Spleen (tissue), 11 donors: ENCODE data around the gene ERC2. TPM values are rescaled to one million over a fixed set of nuclear protein-coding genes. Genes with fewer than 3 reads are reported as not detected.

Experiments used
- DNase-seq: peaks from one replicate; pipeline ENCODE4 v3.0.0-alpha.2; 2020
- H3K27ac ChIP-seq, 8 donors: fragments of 200-600 bp; sonication (generic) in 7 of 8; 1 replicate in 4 of 8; 2 replicates in 4 of 8; pipeline versions ENCODE4 v1.5.0 to v1.8.0; 2016 to 2021; ENCODE audit warnings: inconsistent platforms in 4 of 8, mild to moderate bottlenecking in 4 of 8, moderate library complexity in 1 of 8
- H3K27me3 ChIP-seq, 7 donors: fragments of 200-600 bp; sonication (generic) in 6 of 7; replicated peaks in 1 of 7; 1 replicate in 4 of 7; 2 replicates in 3 of 7; pipeline versions ENCODE4 v1.5.0 to v1.8.0; 2016 to 2021; ENCODE audit warnings: inconsistent platforms in 3 of 7, mild to moderate bottlenecking in 1 of 7
- H3K36me3 ChIP-seq, 6 donors: fragments of 200-600 bp; sonication (generic) in 5 of 6; 1 replicate in 4 of 6; 2 replicates in 2 of 6; pipeline versions ENCODE4 v1.5.0 to v1.8.0; 2016 to 2021; ENCODE audit warnings: inconsistent platforms in 2 of 6
- H3K4me1 ChIP-seq, 6 donors: fragments of 200-600 bp; sonication (generic) in 5 of 6; 1 replicate in 3 of 6; 2 replicates in 3 of 6; pipeline versions ENCODE4 v1.5.0 to v1.8.0; 2016 to 2021; ENCODE audit warnings: inconsistent platforms in 3 of 6
- H3K4me3 ChIP-seq, 8 donors: fragments of 200-600 bp; sonication (generic) in 7 of 8; 1 replicate in 4 of 8; 2 replicates in 4 of 8; pipeline versions ENCODE4 v1.5.0 to v1.8.0; 2016 to 2021; ENCODE audit warnings: inconsistent platforms in 4 of 8, mild to moderate bottlenecking in 4 of 8, moderate library complexity in 2 of 8
- H3K9me3 ChIP-seq, 8 donors: fragments of 200-600 bp; sonication (generic) in 7 of 8; 1 replicate in 4 of 8; 2 replicates in 4 of 8; pipeline versions ENCODE4 v1.5.0 to v1.8.0; 2016 to 2021; ENCODE audit warnings: inconsistent platforms in 4 of 8
- POLR2A ChIP-seq, 3 donors: fragments of 450-650 bp; IDR thresholded peaks; one replicate each; pipeline ENCODE4 v1.5.1; 2017; ENCODE audit warnings: antibody characterized with exemption in 3 of 3, mild to moderate bottlenecking in 1 of 3
- POLR2AphosphoS5 ChIP-seq, 3 donors: sonication (generic); formaldehyde crosslinking; IDR thresholded peaks; one replicate each; pipeline ENCODE4 v1.5.1; 2017; ENCODE audit warnings: antibody characterized with exemption in 3 of 3
- WGBS, 5 donors: extraction: QIAGEN DNeasy Blood & Tissue Kit in 3 of 5; methylation state at CpG; one replicate each; pipeline versions ENCODE4 v1.1.5 to v1.1.7; 2013 to 2018; 5-methylcytosine and 5-hydroxymethylcytosine counted together
- intact Hi-C: fragments of 100-400 bp; cut with DNase I; formaldehyde crosslinking; loops from one replicate; pipeline ENCODE4 v1.15.0; 2023; ENCODE audit warnings: low total_unique reads
- polyA plus RNA-seq, 3 donors: library from polyadenylated mRNA; stranded (reverse); fragments of 200-250 nt; gene quantifications; one replicate each; pipeline ENCODE4 v1.2.1, GENCODE V29; 2013
- total RNA-seq, 7 donors: library from RNA; depleted of rRNA in 3 of 7; stranded (reverse); fragments of >200 nt in 3 of 7; fragmentation: NEBNext Ultra II Directional in 4 of 7; extraction: Animal tissue kit (Norgen Biotek cat#: 25700) in 4 of 7; gene quantifications; one replicate each; pipeline versions ENCODE4 v1.1.0 to v1.2.1, GENCODE V29; 2016 to 2021
- TF ChIP-seq, protein P1 (sequence below), 11 experiments: fragments of 200-600 bp in 7 of 11; fragments of 450-650 bp in 4 of 11; sonication (generic) in 4 of 11; IDR thresholded peaks in 8 of 11; conservative IDR thresholded peaks in 3 of 11; 1 replicate in 7 of 11; 2 replicates in 4 of 11; pipeline versions ENCODE4 v1.4.0 to v1.8.0; 2016 to 2021; ENCODE audit warnings: antibody characterized with exemption in 11 of 11, inconsistent platforms in 4 of 11, mild to moderate bottlenecking in 1 of 11
- donor health status: healthy with polysubstance abuse.
- donor health status: DM: no; HTN: no; CAD: no; lungs with moderate emphysema.
- donor health status: DM: no; HTN: no; CAD: no.
- donor health status: Bipolar disorder and iron deficiency.
- donor health status: healthy.
- donor health status: DM: no; HTN: no; CAD: no.
- donor health status: DM: yes; HTN: yes; CAD: no.

ERC2 gene
- total and polyA plus RNA-seq, 10 donors: 0.04 to 4.9 (median 0.39) TPM

DNA sequence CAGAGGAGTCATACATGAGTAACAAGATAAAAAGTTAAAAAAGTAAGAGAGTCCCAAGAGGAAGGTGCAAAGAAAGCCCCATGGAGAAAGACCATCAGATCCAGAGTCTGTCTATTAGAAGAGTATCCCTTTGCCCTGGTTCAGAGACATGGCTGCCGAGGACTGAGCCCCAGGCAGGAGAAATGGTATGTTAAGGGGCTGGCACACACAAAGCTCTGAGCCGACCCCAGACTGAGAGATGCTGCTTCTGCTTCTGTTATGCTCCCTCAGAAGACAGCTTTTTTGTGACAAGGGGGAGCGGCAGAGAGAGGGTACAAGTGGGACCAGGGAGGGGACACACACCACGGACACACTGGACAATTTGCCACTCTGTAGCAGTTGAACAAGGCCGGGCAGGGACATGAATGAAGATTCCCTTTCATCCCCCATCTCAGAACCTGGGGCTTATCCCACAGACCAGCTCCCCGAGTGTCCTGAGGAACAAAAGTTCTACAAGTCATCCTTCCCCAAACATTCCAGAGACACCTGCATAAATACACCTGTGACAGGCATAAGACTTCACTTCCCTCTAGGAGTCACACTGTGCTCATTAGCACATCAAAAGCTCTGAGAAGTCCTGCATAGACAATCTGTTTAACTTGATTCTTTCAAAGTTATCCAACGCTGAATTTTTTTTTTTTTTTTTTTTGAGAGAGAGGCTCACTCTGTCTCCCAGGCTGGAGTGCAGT, 819.5 kb downstream of the ERC2 start:
- no peaks in the 10 kb centered on the region for H3K4me1 ChIP-seq
- H3K27ac ChIP-seq: no peak overlapping the region
- TF ChIP-seq POLR2A (IDR thresholded peaks at IDR 0.05): no peak
- TF ChIP-seq, protein P1, sequence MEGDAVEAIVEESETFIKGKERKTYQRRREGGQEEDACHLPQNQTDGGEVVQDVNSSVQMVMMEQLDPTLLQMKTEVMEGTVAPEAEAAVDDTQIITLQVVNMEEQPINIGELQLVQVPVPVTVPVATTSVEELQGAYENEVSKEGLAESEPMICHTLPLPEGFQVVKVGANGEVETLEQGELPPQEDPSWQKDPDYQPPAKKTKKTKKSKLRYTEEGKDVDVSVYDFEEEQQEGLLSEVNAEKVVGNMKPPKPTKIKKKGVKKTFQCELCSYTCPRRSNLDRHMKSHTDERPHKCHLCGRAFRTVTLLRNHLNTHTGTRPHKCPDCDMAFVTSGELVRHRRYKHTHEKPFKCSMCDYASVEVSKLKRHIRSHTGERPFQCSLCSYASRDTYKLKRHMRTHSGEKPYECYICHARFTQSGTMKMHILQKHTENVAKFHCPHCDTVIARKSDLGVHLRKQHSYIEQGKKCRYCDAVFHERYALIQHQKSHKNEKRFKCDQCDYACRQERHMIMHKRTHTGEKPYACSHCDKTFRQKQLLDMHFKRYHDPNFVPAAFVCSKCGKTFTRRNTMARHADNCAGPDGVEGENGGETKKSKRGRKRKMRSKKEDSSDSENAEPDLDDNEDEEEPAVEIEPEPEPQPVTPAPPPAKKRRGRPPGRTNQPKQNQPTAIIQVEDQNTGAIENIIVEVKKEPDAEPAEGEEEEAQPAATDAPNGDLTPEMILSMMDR (IDR thresholded peaks at IDR 0.05 in 8 of 11, conservative IDR thresholded peaks at IDR 0.05 in 3 of 11): no peak
- no peak for TF ChIP-seq POLR2AphosphoS5 (IDR thresholded peaks at IDR 0.05)
- intact Hi-C loops: no loop called here
- no peaks in the 10 kb centered on the region for H3K9me3 ChIP-seq
- no peak overlapping the region for H3K4me3 ChIP-seq
- H3K27me3 ChIP-seq: no peaks in the 10 kb centered on the region
- no peak for DNase-seq
- WGBS, 5 donors: 77 to 84% (median 82%) methylated on average over 7 of the region's 7 CpGs
- no peaks in the 10 kb centered on the region for H3K36me3 ChIP-seq

GRCh38 chr3:55647670-55648069, 820.6 kb downstream of the ERC2 start:
- Histone ChIP-seq H3K27ac (no peak overlapping the region), H3K36me3 (no peaks in the 10 kb centered on the region), H3K27me3 (no peaks in the 10 kb centered on the region), H3K4me3 (no peak overlapping the region), H3K9me3 (no peaks in the 10 kb centered on the region), H3K4me1 (no peaks in the 10 kb centered on the region)
- intact Hi-C loops: no loop called here
- 84 to 93% (median 86%) methylated on average over 10 of the region's 10 CpGs for WGBS, 5 donors
- TF ChIP-seq POLR2A (IDR thresholded peaks at IDR 0.05) (no peak), POLR2AphosphoS5 (IDR thresholded peaks at IDR 0.05) (no peak)
- TF ChIP-seq, protein P1 (IDR thresholded peaks at IDR 0.05 in 8 of 11, conservative IDR thresholded peaks at IDR 0.05 in 3 of 11): no peak
- no peak for DNase-seq

DNA sequence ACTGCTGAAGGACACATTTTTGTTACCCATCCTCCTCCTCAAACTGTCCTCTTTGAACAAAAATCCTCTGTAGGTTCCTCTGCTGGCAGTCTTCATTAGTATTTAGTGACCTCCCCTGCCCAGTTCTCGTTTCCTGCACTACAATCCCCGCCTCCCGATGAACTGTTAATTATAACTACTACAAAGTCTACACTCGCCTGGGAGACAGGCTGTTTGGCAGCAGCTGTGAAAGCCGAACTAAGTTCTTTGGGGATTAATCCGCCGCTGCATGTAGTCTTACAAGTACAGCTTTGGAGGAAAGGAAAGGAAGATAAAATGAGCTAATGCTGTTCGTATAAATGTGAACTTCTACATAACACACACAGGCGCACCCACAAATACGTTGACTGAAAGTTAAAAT, 821.2 kb downstream of the ERC2 start:
- no peaks in the 10 kb centered on the region for H3K27me3 ChIP-seq
- WGBS, 5 donors: 77 to 83% (median 81%) methylated on average over 10 of the region's 10 CpGs
- no peaks in the 10 kb centered on the region for H3K4me1 ChIP-seq
- no peak overlapping the region for H3K27ac ChIP-seq
- TF ChIP-seq, protein P1 (IDR thresholded peaks at IDR 0.05 in 8 of 11, conservative IDR thresholded peaks at IDR 0.05 in 3 of 11): no peak
- TF ChIP-seq POLR2AphosphoS5 (IDR thresholded peaks at IDR 0.05): no peak
- no peak for TF ChIP-seq POLR2A (IDR thresholded peaks at IDR 0.05)
- no peaks in the 10 kb centered on the region for H3K9me3 ChIP-seq
- intact Hi-C loops: no loop called here
- no peak overlapping the region for H3K4me3 ChIP-seq
- H3K36me3 ChIP-seq: no peaks in the 10 kb centered on the region
- no peak for DNase-seq

DNA sequence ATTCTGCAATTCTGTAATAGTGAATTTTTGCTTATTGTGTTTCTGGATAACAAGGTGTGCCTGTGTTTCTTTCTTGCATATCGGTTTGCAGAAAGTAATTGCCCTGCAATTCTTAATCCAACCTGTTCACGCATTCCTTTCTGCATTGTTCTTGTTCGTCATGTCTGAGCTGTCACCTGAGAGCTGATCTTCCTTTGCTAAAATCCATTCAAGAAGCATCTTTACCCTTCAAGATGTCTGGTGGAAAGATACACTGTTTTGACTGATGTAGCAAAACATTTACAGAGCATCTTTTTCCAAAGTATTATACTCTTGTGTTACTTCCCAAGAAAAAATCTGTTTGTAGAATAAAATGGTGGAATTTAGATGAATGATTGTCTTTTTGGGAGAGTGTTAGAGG, 822.1 kb downstream of the ERC2 start:
- Histone ChIP-seq H3K27me3 (no peaks in the 10 kb centered on the region), H3K27ac (no peak overlapping the region), H3K4me1 (no peaks in the 10 kb centered on the region), H3K9me3 (no peaks in the 10 kb centered on the region), H3K4me3 (no peak overlapping the region), H3K36me3 (no peaks in the 10 kb centered on the region)
- TF ChIP-seq, protein P1 (IDR thresholded peaks at IDR 0.05 in 8 of 11, conservative IDR thresholded peaks at IDR 0.05 in 3 of 11): no peak
- TF ChIP-seq POLR2AphosphoS5 (IDR thresholded peaks at IDR 0.05): no peak
- WGBS, 5 donors: 91 to 96% (median 92%) methylated on average over 3 of the region's 3 CpGs
- intact Hi-C loops: no loop called here
- no peak for DNase-seq
